Tibial nerve (tissue), 4 donors: ENCODE results near the gene ZBTB22. TPM values are rescaled to one million over a fixed set of nuclear protein-coding genes. Genes with fewer than 3 reads are reported as not detected.

ENCODE experiments used
- DNase-seq, 2 donors: peaks; one replicate each; pipeline ENCODE4 v3.0.0-alpha.2; 2019; ENCODE audit warnings: low spot score in 2 of 2
- H3K27ac ChIP-seq, 4 donors: fragments of 200-600 bp; sonication (generic) in 3 of 4; one replicate each; pipeline ENCODE4 v1.5.1; 2017 to 2019; ENCODE audit warnings: mild to moderate bottlenecking in 1 of 4
- H3K27me3 ChIP-seq, 2 donors: fragments of 200-600 bp; sonication (generic) in 1 of 2; one replicate each; pipeline versions ENCODE4 v1.5.1 to v1.6.0; 2017 to 2019
- H3K36me3 ChIP-seq, 3 donors: fragments of 200-600 bp; sonication (generic); one replicate each; pipeline ENCODE4 v1.5.1; 2018 to 2019
- H3K4me1 ChIP-seq, 4 donors: fragments of 200-600 bp; sonication (generic) in 3 of 4; one replicate each; pipeline ENCODE4 v1.5.1; 2017 to 2019
- H3K4me3 ChIP-seq, 4 donors: fragments of 200-600 bp; sonication (generic) in 3 of 4; one replicate each; pipeline ENCODE4 v1.5.1; 2017 to 2019; ENCODE audit warnings: mild to moderate bottlenecking in 1 of 4, moderate library complexity in 1 of 4
- H3K9me3 ChIP-seq, 4 donors: fragments of 200-600 bp; sonication (generic) in 3 of 4; one replicate each; pipeline ENCODE4 v1.5.1; 2017 to 2019
- EP300 ChIP-seq, 2 donors: sonication (generic); formaldehyde crosslinking; IDR thresholded peaks; one replicate each; pipeline ENCODE4 v1.6.1; 2017; ENCODE audit warnings: antibody characterized with exemption in 2 of 2, mild to moderate bottlenecking in 1 of 2
- POLR2A ChIP-seq, 2 donors: fragments of 450-650 bp; IDR thresholded peaks; one replicate each; pipeline ENCODE4 v1.6.1; 2017; ENCODE audit warnings: antibody characterized with exemption in 2 of 2, mild to moderate bottlenecking in 2 of 2, moderate library complexity in 2 of 2
- WGBS, 2 donors: methylation state at CpG; one replicate each; pipeline ENCODE4 v1.1.5; 2018; 5-methylcytosine and 5-hydroxymethylcytosine counted together
- total RNA-seq, 4 donors: library from RNA; depleted of rRNA; stranded (reverse); fragments of >200 nt; gene quantifications; one replicate each; pipeline ENCODE4 v1.1.0, GENCODE V29; 2016
- TF ChIP-seq, protein P1 (sequence below), 5 experiments: fragments of 200-600 bp in 3 of 5; fragments of 450-650 bp in 2 of 5; sonication (generic) in 3 of 5; IDR thresholded peaks; one replicate each; pipeline ENCODE4 v1.5.1; 2016 to 2019; ENCODE audit warnings: antibody characterized with exemption in 5 of 5, mild to moderate bottlenecking in 3 of 5, moderate library complexity in 2 of 5

ZBTB22 gene
- total RNA-seq, 4 donors from 2014 or later, result 13.8 to 21.6 (median 17.5) TPM

DNA sequence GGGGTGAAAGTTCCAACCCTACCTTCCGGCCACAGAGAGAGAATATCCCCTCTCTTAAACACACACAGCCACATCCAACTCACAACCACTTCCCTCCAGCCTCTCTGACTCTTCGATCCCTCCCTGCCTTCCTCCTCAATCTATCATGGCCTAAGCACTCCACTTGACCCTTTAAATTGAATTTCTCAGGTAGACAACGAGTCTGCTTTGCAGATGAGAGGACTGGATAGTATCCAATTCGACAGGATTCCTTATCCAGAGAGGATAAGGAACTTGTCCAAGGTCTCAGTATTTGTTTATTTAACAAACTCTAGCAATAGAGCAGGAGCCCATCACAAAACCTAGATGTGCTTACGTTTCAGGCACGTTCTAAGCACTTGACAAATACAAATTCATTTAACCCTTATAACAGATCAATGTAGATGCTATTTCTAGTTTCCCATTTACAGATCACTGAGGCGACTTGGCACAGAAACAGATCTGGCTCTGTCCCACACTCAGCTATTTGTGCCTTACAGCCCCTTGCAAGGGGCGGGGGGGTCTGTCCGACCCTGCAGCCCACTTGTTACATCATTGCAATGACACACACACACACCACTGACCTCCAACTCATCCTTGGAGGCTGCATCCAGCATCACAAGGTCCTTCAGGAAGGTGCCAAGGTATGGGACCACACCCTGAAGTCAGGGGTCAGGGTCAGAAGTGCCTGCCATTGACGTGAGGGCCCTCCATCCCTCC, 23.3 kb downstream of the ZBTB22 start:
- Histone ChIP-seq H3K27me3 (no peaks in the 10 kb centered on the region), H3K9me3 (no peaks in the 10 kb centered on the region), H3K27ac (no peak overlapping the region), H3K36me3 (peaks cover 0 to 66% (median 15%) of the 10 kb centered on the region in 3 donors), H3K4me3 (no peak overlapping the region), H3K4me1 (peaks cover 3 to 35% (median 14%) of the 10 kb centered on the region in 4 donors)
- DNase-seq, result no peak
- TF ChIP-seq EP300 (IDR thresholded peaks at IDR 0.05) (no peak), POLR2A (IDR thresholded peaks at IDR 0.05) (no peak)
- TF ChIP-seq, protein P1, sequence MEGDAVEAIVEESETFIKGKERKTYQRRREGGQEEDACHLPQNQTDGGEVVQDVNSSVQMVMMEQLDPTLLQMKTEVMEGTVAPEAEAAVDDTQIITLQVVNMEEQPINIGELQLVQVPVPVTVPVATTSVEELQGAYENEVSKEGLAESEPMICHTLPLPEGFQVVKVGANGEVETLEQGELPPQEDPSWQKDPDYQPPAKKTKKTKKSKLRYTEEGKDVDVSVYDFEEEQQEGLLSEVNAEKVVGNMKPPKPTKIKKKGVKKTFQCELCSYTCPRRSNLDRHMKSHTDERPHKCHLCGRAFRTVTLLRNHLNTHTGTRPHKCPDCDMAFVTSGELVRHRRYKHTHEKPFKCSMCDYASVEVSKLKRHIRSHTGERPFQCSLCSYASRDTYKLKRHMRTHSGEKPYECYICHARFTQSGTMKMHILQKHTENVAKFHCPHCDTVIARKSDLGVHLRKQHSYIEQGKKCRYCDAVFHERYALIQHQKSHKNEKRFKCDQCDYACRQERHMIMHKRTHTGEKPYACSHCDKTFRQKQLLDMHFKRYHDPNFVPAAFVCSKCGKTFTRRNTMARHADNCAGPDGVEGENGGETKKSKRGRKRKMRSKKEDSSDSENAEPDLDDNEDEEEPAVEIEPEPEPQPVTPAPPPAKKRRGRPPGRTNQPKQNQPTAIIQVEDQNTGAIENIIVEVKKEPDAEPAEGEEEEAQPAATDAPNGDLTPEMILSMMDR (IDR thresholded peaks at IDR 0.05), result no peak
- WGBS, 2 donors, result 64 to 67% methylated on average over 10 of the region's 10 CpGs

DNA sequence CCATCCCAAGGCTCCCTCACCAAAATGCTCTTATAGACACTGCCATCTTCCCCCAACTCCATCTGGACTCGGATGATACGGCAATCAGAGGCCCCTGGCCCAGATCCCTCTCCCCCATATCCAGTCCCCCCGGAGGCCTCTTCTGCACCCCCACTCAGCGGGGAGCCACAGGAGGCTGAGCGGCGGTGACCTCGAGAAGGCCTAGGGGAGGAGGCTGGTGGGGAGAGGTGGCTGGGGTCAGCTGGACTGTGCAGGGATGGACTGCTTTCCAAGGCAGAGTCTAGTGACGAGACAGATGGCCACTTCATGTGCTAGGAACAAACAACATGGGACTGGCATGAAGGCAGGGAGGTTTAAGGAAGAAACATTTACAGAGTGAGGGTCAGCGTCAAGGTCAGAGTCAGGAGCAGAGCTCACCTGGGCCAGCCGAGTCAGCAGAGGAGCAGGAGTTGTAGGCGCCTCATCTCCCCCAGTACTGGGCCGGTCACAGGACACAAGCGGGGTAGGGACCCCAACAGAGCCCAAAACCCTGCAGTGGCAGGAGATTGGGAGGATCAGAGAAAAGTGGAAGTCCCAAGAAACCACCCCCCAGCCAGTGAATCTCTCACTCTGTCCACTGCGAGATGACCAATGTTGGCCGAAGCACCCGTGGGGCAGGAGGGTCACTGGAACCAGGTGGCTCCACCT, 24.4 kb downstream of the ZBTB22 start:
- TF ChIP-seq POLR2A (IDR thresholded peaks at IDR 0.05) (no peak), EP300 (IDR thresholded peaks at IDR 0.05) (no peak)
- TF ChIP-seq, protein P1 (IDR thresholded peaks at IDR 0.05), result no peak
- no peak for DNase-seq
- Histone ChIP-seq H3K27me3 (no peaks in the 10 kb centered on the region), H3K36me3 (peaks cover 0 to 66% (median 15%) of the 10 kb centered on the region in 3 donors), H3K4me1 (peaks cover 3 to 39% (median 19%) of the 10 kb centered on the region in 4 donors), H3K9me3 (no peaks in the 10 kb centered on the region), H3K4me3 (no peak overlapping the region), H3K27ac (no peak overlapping the region)
- 84 to 86% methylated on average over 14 to 16 of the region's 16 CpGs for WGBS, 2 donors

DNA sequence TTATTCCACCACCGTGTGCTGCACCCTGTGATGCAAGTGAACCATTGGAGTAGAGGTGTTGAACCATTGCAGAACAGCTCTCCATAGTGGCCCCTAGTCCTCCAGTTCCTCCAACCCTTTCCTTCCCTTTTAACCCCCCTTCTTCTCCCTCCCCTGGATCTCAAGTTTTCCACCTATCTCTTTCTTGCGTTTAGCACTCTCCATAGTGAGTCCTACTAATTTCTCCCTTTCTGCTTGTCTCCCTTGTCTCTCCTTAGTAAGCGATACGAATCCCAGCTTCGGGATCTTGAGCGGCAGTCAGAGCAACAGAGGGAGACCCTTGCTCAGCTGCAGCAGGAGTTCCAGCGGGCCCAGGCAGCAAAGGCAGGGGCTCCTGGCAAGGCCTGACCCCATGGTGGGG, 27.1 kb downstream of the ZBTB22 start:
- Histone ChIP-seq H3K4me3 (peak overlapping the region in 1 of 4 donors; percentile 86), H3K9me3 (no peaks in the 10 kb centered on the region), H3K27ac (peak overlapping the region in 1 of 4 donors; percentile 90), H3K36me3 (peaks cover 0 to 74% (median 10%) of the 10 kb centered on the region in 3 donors), H3K4me1 (peaks cover 0 to 30% (median 17%) of the 10 kb centered on the region in 4 donors), H3K27me3 (no peaks in the 10 kb centered on the region)
- no peak for DNase-seq
- TF ChIP-seq EP300 (IDR thresholded peaks at IDR 0.05) (no peak), POLR2A (IDR thresholded peaks at IDR 0.05) (no peak)
- TF ChIP-seq, protein P1 (IDR thresholded peaks at IDR 0.05), result no peak
- 63 to 68% methylated on average over 7 of the region's 7 CpGs for WGBS, 2 donors

DNA sequence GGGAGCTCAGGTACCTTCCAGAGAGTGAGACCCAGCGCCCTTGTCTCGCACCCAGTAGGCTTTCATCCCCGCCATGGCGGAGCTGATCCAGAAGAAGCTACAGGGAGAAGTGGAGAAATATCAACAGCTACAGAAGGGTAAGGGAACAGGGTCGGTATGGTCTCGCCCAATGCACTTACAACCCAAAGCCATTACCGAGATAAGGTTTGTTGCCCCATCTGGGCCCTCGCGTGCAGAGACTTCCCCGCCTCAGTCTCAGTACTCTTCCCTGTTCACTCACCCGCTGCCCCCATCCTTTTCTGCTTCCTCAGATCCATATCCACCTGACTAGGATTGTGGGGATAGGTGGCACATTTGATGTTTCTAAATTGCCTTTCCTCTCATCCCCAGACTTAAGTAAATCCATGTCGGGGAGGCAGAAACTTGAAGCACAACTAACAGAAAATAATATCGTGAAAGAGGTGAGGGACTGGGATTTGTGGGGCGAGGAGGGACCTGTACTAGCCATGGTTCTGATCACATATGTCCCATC, 27.7 kb downstream of the ZBTB22 start:
- no peaks in the 10 kb centered on the region for H3K27me3 ChIP-seq
- 4 to 5% methylated on average over 14 of the region's 14 CpGs for WGBS, 2 donors
- no peaks in the 10 kb centered on the region for H3K9me3 ChIP-seq
- peak overlapping the region; percentile 63 to 86 (median 68) for H3K4me3 ChIP-seq
- DNase-seq, result no peak
- TF ChIP-seq, protein P1 (IDR thresholded peaks at IDR 0.05), result no peak
- TF ChIP-seq POLR2A (IDR thresholded peaks at IDR 0.05), result no peak
- no peak for TF ChIP-seq EP300 (IDR thresholded peaks at IDR 0.05)
- peaks cover 0 to 30% (median 17%) of the 10 kb centered on the region in 4 donors for H3K4me1 ChIP-seq
- peaks cover 0 to 74% (median 6%) of the 10 kb centered on the region in 3 donors for H3K36me3 ChIP-seq
- peak overlapping the region; percentile 70 to 90 (median 70) for H3K27ac ChIP-seq
